GM21381 (cell line): ENCODE results near the gene KIF5A.
"Not testable (repeated sequence)": the region's sequence is repeated elsewhere in the genome, so short reads cannot be mapped to it uniquely, and the experiment has no call there.

ENCODE experiments used
- ATAC-seq: cut with Tn5 transposase; IDR thresholded peaks from one replicate; pipeline ENCODE4 v1.9.1; 2021; ENCODE audit warnings: mild to moderate bottlenecking, moderate library complexity; ENCODE audit not compliant: unreplicated experiment

KIF5A gene

GRCh38 chr12:57549909-57550640 is at the start of gene KIF5A:
TSS of gene KIF5A (plus strand) at chr12:57550044. CDS start at chr12:57550272, 228 bp downstream.
- no peak for ATAC-seq

DNA sequence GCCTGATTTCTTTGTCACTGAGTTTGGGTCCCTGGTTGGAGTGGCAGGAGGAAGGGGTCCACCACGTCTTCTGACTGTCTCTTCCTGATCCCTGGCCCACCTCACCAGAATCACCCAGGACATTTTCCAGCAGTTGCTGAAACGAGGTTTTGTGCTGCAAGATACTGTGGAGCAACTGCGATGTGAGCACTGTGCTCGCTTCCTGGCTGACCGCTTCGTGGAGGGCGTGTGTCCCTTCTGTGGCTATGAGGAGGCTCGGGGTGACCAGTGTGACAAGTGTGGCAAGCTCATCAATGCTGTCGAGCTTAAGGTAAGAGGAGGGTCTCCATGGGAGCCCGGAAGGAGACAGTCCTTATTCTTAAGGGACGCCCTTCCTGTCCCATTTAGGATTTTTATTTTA is 49.6 kb upstream of the KIF5A start:
- ATAC-seq = no peak

DNA sequence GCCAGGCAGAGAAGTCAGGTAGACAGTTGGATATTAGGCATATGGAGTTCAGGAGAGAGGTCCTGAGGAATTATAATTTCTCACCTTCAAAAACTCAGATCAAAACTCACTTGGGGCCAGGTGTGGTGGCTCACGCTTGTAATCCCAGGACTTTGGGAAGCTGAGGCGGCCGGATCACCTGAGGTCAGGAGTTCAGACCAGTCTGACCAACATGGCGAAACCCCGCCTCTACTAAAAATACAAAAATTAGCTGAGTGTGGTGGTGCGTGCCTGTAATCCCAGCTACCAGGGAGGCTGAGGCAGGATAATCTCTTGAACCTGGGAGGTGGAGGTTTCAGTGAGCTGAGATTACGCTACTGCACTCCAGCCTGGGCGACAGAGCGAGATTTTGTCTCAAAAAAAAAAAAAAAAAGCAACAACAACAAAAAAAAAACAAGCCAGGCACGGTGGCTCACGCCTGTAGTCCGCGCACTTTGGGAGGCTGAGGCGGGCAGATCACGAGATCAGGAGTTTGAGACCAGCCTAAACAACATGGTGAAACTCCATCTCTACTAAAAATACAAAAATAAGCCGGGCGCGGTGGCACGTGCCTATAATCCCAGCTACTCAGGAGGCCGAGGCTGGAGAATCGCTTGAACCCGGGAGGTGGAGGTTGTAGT is 47.4 kb upstream of the KIF5A start:
- ATAC-seq = not testable (repeated sequence)

GRCh38 chr12:57506541-57506940 is 43.3 kb upstream of the KIF5A start:
- ATAC-seq = not testable (repeated sequence)

DNA sequence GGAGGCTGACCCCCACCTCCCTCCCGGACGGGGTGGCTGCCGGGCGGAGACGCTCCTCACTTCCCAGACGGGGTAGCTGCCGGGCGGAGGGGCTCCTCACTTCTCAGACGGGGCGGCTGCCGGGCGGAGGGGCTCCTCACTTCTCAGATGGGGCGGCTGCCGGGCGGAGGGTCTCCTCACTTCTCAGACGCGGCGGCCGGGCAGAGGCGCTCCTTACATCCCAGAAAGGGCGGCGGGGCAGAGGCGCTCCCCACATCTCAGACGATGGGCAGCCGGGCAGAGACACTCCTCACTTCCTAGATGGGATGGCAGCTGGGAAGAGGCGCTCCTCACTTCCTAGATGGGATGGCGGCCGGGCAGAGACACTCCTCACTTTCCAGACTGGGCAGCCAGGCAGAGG is 42.0 kb upstream of the KIF5A start:
- ATAC-seq = not testable (repeated sequence)

DNA sequence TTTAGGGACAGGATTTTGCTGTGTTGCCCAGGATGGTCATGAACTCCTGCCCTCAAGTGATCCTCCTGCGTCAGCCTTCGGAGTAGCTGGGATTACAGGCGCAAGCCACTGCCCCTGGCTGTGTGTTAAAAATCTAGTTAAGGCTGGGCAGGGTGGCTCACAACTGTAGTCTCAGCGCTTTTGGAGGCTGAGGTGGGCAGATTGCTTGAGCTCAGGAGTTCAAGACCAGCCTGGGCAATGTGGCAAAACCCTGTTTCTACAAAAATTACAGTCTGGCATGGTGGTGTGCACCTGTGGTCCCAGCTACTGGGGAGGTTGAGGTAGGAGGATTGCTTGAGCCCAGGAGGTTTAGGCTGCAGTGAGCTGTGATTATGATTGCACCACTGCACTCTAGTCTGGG is 38.7 kb upstream of the KIF5A start:
- ATAC-seq = no peak

GRCh38 chr12:57511588-57512325 is 38.1 kb upstream of the KIF5A start:
- ATAC-seq = no peak

GRCh38 chr12:57512665-57513064 is 37.2 kb upstream of the KIF5A start:
- ATAC-seq = no peak

DNA sequence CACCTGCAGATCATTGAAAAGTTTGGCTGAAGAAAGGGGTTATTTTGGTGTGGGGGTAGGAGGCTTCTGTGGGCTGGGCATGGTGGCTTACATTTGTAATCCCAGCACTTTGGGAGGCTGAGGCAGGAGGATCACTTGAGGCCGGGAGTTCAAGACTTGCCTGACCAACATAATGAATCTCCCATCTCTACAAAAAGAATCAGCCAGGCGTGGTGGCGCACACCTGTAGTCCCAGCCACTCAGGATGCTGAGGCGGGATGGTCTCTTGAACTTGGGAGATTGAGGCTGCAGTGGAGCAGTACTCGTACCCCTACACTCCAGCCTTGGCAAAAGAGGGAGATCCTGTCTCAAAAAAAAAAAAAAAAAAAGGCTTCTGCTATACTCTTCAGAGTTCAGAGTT is 36.6 kb upstream of the KIF5A start:
- no peak for ATAC-seq

DNA sequence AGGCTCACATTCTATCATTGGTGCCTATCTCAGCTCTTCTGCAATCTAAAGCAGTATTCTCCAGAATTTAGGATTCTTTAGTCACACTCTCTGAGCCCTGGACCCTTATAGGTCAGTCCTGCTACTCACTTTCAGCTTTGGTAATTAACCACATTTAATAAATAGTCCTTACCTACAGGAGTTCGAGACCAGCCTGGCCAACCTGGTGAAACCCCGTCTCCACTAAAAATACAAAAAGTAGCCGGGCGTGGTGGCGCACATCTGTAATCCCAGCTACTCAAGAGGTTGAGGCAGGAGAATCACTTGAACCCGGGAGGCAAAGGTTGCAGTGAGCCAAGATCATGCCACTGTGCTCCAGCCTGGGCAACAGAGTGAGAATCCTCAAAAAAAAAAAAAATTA is 36.2 kb upstream of the KIF5A start:
- not testable (repeated sequence) for ATAC-seq

- ATAC-seq = not testable (repeated sequence)
These were observed 35.6 kb upstream of the KIF5A start for GRCh38 chr12:57514246-57514645.

- ATAC-seq = no peak
These were observed 35.0 kb upstream of the KIF5A start for GRCh38 chr12:57514720-57515407.

DNA sequence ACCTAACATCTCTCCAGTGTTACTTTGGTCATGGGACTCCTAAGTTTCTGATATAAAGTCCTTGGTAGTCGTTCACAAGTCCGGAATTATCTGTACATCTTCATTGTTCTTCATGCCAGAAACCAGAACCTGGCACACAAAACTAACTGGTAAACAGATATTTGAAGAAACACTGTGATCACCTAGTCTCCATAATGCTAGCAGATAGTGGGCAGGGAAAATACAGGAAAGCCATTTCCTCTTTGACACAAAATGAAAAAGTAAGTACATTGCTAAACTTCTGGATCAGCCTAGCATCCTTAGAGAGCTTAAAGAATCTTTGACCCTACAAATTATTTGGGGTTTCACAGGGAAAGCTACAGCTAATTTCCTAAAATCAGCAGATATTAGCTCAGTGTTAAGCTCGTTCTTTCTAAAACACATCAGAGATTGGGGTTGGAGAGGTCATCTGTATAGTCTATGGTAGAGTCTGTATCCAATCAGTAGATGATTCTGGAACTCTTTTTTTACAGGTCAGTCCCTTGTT is 34.4 kb upstream of the KIF5A start:
- no peak for ATAC-seq

GRCh38 chr12:57515934-57516541 is 33.8 kb upstream of the KIF5A start:
- ATAC-seq = no peak

- ATAC-seq = no peak
These were observed 33.2 kb upstream of the KIF5A start for GRCh38 chr12:57516617-57517153.

- no peak for ATAC-seq
These were observed 32.7 kb upstream of the KIF5A start for GRCh38 chr12:57517187-57517586.

DNA sequence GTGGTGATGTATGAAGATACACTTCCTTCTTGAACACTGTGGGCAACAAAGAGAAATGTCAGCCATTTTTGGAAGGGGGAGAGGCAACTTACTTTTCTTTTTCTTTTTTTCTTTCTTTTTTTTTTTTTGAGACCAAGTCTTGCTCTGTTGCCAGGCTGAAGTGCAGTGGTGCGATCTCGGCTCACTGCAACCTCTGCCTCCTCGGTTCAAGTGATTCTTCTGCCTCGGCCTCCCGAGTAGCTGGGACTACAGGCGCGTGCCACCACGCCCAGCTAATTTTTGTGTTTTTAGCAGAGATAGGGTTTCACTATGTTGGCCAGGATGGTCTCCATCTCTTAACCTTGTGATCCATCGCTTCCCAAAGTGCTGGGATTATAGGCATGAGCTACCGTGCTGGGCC is 32.1 kb upstream of the KIF5A start:
- not testable (repeated sequence) for ATAC-seq

DNA sequence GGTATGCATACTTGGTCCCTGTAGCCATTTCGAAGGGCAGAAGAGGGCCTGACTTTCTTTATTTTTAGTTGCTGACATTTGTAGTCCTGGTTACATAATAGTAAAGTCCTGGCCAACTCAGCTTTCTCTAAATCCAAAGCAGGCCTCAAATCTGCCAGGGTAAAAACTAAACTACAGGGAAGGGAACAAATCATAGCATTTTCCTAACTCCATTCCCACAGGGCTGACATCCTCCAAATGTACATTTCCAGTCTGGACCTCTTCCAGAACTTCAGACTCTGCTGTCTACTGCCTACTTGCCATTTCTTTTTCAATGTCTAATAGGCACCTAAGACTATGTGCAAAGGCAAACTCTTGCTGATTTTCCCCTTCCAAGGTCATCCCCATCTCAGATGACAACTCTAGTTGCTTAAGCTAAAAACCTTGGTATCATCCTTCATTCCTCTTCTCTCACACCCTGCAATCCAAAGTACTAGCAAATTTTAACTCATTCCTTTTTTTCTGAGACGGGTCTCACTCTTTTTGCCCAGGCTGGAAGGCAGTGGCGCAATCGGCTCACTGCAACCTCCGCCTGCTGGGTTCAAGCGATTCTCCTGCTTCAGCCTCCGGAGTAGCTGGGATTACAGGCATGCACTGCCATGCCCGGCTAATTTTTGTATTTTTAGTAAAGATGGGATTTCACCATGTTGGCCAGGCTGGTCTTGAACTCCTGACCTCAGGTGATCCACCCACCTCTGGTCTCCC is 31.5 kb upstream of the KIF5A start:
- no peak for ATAC-seq

- ATAC-seq = no peak
These were observed 30.7 kb upstream of the KIF5A start for GRCh38 chr12:57518920-57519795.
